Activated CD4-positive, alpha-beta T cell treated with anti-CD3 and anti-CD28 coated beads for 48 hours (primary cell): ENCODE results near the gene MYOT.

Source experiments
- DNase-seq: peaks from one replicate; pipeline ENCODE4 v3.0.0-alpha.2; 2020

MYOT gene

DNA sequence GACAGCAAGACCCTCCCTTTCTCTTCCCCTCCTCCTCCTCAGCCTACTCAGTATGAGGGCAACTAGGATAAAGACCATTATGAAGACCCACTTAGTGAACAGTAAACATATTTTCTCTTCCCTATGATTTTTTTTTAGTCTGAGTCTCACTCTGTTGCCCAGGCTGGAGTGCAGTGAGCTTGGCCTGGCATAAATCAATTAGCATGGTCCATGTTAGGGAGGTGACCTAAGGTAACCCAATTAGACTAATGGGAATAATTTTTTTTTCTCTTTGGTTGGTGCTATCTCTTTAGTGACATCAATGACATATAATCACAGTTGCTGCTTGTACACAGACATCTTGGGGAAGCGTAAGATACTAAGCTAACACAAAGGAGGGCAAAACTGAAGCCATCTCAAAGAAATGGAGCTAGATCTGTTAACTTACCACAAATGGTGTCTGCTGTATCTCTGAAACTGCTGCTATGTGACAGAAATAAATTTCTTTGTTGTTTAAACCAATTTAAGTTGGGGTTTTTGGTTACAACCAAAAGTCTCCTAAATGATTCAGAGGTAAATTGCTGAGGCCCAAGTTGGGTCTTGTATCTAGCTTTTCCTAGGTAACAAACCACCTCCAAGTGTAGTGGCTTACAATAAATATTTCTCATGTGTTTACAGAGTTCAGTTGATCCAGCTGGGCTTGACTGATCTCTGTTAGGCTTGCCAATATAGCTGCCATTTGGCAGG is 34.9 kb downstream of the MYOT start:
- no peak for DNase-seq

DNA sequence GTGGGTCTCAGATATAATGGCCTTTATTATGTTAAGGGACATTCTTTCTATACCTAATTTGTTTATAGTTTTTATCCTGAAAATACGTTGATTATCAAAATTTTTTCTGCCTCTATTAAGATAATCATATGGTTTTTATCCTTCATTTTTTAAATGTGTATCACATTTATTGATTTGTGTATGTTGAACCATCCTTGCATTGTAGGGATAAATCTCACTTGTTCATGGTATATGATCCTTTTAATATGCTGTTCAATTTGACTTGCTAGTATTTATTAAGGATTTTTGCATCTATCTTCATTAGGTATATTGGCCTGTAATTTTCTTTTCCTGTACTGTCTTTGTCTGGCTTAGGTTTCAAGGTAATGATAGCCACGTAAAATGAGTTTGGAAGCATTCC is 47.1 kb downstream of the MYOT start:
- no peak for DNase-seq

DNA sequence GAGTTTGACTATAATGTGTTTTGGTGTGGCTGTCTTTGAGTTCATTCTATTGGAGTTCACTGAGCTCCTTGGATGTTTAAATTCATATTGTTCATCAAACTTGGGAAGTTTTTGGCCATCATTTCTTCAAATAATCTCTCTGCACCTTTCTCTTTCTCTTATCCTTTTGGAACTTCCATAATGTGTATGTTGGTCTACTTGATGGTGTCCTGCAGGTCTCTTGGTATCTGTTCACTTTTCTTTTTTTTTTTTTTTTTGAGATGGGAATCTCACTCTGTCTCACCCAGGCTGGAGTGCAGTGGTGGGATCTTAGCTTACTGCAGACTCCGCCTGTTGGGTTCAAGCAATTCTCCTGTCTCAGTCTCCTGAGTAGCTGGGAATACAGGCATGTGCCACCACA is 49.3 kb downstream of the MYOT start:
- no peak for DNase-seq

DNA sequence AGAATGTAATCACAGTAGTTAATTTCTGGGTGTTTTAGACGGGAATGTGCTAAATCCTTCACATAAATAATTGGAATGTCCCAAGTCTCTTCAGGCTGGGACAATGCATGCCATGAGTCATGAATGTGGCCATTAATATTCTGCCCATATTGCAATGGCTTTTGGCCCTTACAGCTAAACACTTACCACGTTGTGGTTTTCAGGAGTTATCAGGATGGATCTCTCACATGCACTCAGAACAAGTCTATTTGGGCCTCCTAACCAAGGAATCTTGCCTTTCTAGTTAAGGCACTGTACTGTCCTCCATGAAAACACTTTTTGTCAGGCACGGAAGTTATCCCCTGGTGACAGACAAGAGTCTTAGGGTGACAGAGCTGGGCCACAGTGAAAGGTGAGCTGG is 54.3 kb downstream of the MYOT start:
- DNase-seq: no peak

DNA sequence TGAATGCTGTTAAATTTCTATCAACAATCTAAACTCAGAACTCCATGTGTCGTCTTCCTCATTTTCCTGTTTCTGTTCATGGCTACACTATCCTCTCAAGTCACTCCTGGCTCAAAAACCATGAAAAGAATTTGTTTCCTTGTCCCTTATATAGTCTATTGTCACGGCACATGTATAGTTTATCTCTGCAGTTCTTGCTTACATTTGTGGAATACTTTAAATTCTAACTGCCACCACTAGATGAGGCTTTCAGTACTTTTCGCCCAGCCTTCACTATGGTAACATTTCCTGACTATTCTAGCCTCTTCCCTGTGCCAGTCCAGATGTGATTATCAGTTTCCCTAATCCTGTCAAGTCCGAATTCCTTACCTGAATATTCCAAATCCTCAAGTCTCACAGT is 56.2 kb downstream of the MYOT start:
- no peak for DNase-seq

DNA sequence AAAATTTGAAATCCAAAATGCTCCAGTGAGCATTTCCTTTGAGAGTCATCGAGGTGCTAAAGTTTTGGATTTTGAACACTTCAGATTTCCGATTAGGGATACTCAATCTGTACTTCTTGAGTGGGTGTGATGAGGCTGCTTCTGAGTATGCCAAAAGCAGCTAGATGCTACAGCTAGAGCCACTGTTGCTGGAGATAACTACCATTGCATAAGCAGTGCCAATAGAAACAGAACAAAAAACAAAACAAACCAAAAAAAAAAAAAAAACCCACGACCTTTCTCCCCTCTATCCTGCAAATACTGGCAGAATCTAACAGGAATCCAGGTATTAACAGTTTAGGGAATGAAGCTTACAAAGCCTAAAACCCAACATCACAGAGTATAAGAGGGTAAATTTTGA is 65.1 kb downstream of the MYOT start:
- DNase-seq: no peak

DNA sequence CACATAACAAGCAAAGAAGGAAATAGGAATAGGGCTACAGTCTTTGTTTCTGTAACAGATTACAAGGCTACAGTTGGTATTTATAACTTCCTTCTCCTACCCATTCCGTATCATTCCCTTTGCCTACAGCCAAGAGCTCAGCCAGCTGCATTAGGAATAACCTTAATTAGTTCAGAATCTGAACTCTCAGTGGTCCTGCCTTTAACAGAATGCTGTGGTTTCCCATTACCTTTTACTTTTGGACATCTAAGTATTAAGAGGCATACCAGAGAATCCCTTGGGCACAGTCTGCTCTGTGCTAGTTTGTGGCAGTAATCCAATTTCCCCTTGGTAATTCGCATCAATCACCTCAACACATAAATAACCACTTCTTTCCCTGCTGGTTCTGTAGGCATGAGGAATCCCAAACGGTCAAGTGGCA is 65.8 kb downstream of the MYOT start:
- DNase-seq: no peak

DNA sequence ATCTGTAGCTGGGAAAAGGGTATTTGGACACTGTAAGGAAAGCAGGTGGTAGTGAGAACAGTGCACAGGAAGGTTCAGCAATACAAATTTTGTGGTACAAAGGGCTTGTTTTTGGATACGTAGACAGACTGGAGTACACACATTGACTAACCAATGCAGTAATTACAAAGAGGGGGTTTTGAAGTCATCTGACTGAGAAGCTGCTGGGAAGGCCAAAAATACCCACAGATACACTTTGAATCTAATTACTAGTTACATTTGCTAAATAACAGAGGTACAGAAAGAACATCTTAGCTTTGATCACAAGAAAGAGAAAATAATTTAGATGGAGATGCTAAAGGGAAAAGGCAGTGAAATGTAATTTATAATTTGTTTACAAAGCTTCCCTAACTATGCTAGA is 67.5 kb downstream of the MYOT start:
- no peak for DNase-seq

DNA sequence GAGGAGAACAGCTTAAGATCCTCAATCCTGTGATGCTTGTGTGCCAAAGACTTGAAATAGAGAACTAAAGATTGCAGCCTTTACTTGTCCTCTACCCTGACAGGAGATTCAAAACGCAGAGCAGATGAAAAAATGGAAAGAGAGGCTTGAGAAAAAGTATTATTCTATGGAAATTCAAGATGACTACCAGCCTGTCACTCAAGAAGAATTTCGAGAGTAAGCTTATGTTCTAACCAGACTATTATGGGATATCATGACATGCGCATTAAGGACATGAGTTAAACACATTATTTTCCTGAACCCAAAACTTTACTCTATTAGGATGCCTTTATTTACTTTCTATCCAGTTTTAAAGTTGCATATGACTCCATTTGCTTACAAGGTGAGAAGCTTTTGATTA is 68.0 kb downstream of the MYOT start:
- no peak for DNase-seq
